Endothelial cell (in vitro differentiated cells): ENCODE data around the gene NOC2L. TPM values are rescaled to one million over a fixed set of nuclear protein-coding genes. Genes with fewer than 3 reads are reported as not detected.

Experiments used
- DNase-seq: peaks from one replicate; pipeline ENCODE4 v3.0.0; 2021; ENCODE audit warnings: low spot score
- H3K27ac Mint-ChIP-seq: one replicate; pipeline ENCODE4 v1.8.0; 2021; ENCODE audit warnings: mixed read lengths, inconsistent platforms; ENCODE audit not compliant: unreplicated experiment
- H3K27me3 Mint-ChIP-seq: one replicate; pipeline ENCODE4 v1.8.0; 2021; ENCODE audit warnings: mild to moderate bottlenecking, moderate library complexity, mixed read lengths, inconsistent platforms; ENCODE audit not compliant: unreplicated experiment
- H3K36me3 Mint-ChIP-seq: one replicate; pipeline ENCODE4 v1.8.0; 2021; ENCODE audit warnings: mild to moderate bottlenecking, low read depth, mixed read lengths, inconsistent platforms; ENCODE audit not compliant: unreplicated experiment
- H3K4me1 Mint-ChIP-seq: one replicate; pipeline ENCODE4 v1.8.0; 2021; ENCODE audit warnings: mild to moderate bottlenecking, mixed read lengths, inconsistent platforms; ENCODE audit not compliant: unreplicated experiment
- H3K4me3 Mint-ChIP-seq: one replicate; pipeline ENCODE4 v1.8.0; 2021; ENCODE audit warnings: mild to moderate bottlenecking, mixed read lengths, inconsistent platforms; ENCODE audit not compliant: unreplicated experiment
- H3K9me3 Mint-ChIP-seq: one replicate; pipeline ENCODE4 v1.8.0; 2021; ENCODE audit warnings: mixed read lengths, inconsistent platforms; ENCODE audit not compliant: unreplicated experiment
- total RNA-seq: library from RNA; stranded (reverse); fragmentation: NEBNext Ultra II Directional; extraction: Animal tissue kit (Norgen Biotek cat#: 25700); gene quantifications from one replicate; pipeline ENCODE4 v1.2.1, GENCODE V29; 2021; ENCODE audit not compliant: unreplicated experiment
- TF ChIP-seq, protein P1 (sequence below): fragments of 200-600 bp; sonication (generic); IDR thresholded peaks from one replicate; pipeline ENCODE4 v1.5.0; 2021; ENCODE audit warnings: antibody characterized with exemption; ENCODE audit not compliant: unreplicated experiment

The NOC2L gene
- total RNA-seq, 1 donor from 2014 or later = 56.5 TPM

DNA sequence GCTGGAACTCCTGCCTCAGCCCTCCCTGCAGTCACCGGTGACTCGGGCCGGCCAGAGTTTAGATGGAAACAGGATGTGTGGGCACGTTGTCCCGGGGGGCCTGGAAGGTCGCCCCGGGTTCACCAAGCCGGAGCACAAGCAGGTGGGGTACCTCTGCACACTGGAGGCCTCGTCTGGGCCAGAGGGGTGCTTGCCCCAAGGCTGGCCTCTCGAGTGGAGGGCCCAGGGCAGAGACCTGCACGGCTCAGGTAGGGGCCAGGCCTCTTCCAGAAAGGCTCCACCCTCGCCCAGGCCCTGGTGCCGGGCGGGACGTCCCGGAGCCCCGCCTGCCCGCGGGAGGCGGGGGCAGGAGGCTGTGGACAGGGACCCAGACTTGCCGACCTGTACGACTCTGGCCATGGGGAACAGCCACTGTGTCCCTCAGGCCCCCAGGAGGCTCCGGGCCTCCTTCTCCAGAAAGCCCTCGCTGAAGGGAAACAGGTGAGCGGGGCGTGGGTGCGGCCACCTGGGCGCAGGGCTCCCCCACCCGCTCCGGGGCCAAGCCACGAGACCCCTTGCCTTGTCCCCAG lies 7.2 kb upstream of the NOC2L start, which contains the start of gene PLEKHN1:
Gene PLEKHN1 (plus strand): TSS at position 348 of the 569 bp plus-strand sequence. CDS start 50 bp downstream, at position 398.
- H3K4me1 Mint-ChIP-seq = no peaks in the 10 kb centered on the region
- no peak within 1 kb of the TSS for H3K4me3 Mint-ChIP-seq
- no peak for DNase-seq
- H3K9me3 Mint-ChIP-seq = no peaks in the 10 kb centered on the region
- H3K27me3 Mint-ChIP-seq = peaks cover 14% of the 10 kb centered on the region
- H3K27ac Mint-ChIP-seq = no peak within 1 kb of the TSS
- TF ChIP-seq, protein P1, sequence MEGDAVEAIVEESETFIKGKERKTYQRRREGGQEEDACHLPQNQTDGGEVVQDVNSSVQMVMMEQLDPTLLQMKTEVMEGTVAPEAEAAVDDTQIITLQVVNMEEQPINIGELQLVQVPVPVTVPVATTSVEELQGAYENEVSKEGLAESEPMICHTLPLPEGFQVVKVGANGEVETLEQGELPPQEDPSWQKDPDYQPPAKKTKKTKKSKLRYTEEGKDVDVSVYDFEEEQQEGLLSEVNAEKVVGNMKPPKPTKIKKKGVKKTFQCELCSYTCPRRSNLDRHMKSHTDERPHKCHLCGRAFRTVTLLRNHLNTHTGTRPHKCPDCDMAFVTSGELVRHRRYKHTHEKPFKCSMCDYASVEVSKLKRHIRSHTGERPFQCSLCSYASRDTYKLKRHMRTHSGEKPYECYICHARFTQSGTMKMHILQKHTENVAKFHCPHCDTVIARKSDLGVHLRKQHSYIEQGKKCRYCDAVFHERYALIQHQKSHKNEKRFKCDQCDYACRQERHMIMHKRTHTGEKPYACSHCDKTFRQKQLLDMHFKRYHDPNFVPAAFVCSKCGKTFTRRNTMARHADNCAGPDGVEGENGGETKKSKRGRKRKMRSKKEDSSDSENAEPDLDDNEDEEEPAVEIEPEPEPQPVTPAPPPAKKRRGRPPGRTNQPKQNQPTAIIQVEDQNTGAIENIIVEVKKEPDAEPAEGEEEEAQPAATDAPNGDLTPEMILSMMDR = no peak
- H3K36me3 Mint-ChIP-seq = no peaks in the 10 kb centered on the region

DNA sequence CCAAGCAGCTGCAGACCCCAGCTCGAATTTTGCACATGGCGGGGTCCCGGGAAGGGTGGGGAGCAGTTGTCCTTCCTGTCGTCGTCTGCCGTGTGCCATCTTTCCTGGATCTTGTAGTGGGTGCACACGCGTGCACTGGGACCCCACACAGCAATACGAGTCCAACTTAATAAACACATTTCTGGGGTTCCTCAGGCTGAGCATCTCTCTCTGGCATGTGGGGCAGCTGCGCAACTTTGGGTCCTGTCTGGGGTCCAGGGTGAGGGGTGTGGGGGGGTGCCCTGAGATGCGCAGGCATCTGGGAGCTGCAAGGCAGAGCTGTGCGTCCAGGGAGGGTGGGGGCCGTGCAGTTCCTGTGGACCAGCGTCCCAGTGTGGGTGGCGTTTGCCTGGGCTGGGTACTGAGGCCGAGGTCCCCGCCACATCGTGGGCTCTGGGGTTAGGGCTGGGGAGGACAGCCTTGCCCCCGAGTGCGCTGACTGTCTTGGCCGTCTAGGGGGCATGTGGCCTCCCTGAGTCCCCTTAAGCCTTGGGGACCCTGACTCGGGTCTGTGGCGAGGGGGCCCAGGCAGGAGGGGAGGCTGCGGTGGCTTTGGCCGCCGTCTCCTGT lies 6.6 kb upstream of the NOC2L start:
- Mint-ChIP-seq H3K4me3 (no peak overlapping the region), H3K36me3 (no peaks in the 10 kb centered on the region), H3K27ac (no peak overlapping the region), H3K4me1 (no peaks in the 10 kb centered on the region), H3K9me3 (no peaks in the 10 kb centered on the region), H3K27me3 (peaks cover 14% of the 10 kb centered on the region)
- no peak for DNase-seq
- TF ChIP-seq, protein P1 = no peak

DNA sequence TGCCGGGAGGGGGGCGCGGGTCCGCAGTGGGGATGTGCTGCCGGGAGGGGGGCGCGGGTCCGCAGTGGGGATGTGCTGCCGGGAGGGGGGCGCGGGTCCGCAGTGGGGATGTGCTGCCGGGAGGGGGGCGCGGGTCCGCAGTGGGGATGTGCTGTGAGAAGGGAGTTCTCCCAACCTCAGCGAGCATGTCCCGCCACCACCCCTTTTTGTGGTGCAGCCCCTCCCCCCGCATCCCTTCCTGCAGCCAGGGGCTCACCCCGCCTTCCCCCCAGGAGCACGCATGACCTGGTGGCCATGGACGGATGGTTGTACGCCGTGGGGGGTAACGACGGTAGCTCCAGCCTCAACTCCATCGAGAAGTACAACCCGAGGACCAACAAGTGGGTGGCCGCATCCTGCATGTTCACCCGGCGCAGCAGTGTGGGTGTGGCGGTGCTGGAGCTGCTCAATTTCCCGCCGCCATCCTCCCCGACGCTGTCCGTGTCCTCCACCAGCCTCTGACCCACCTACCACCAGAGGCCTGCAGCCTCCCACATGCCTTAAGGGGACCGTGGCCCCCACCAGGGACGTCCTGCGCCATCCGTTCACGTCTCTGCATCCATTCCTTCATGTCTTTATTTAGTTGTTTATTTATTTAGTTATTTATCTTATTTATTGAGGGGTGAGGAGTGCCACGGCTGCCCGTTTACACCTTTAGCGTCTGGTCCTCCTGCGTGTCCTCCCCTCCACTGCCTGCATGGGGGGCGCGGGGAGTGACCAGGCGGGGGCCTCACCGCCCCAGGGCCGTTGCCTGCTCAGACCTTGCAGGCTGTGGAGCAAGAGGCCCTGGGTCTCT lies 5.9 kb upstream of the NOC2L start:
- DNase-seq = no peak
- no peaks in the 10 kb centered on the region for H3K36me3 Mint-ChIP-seq
- no peak overlapping the region for H3K4me3 Mint-ChIP-seq
- H3K27ac Mint-ChIP-seq = no peak overlapping the region
- no peaks in the 10 kb centered on the region for H3K9me3 Mint-ChIP-seq
- TF ChIP-seq, protein P1 = no peak
- H3K4me1 Mint-ChIP-seq = no peaks in the 10 kb centered on the region
- peaks cover 14% of the 10 kb centered on the region for H3K27me3 Mint-ChIP-seq

DNA sequence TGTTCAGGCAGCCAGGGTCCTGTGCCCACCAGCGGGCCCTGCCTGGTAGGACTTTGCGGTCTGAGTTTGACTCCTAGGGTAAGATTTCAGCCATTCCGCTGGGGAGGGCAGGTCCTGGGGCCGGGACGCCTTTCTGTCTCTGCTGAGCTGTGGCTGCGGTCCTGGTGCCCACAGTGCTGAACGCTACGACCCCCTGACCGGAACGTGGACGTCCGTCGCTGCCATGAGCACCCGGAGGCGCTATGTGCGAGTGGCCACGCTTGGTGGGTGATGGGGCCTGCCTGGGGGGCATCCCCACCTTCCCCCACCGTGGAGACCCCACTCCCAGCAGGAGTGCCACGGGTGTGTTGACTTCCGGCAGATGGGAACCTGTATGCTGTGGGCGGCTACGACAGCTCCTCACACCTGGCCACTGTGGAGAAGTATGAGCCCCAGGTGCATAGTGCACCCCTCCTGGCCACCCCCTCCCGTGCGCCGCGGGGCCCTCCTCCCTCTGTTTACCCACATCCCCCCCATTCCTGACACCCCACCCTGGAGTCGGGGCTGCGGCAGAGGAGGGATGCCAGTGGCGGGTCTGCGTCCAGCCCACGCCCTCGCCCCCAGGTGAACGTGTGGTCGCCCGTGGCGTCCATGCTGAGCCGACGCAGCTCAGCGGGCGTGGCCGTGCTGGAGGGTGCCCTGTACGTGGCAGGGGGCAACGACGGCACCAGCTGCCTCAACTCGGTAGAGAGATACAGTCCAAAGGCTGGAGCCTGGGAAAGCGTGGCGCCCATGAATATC lies 4.9 kb upstream of the NOC2L start:
- TF ChIP-seq, protein P1 = no peak
- H3K4me3 Mint-ChIP-seq = no peak overlapping the region
- H3K36me3 Mint-ChIP-seq = no peaks in the 10 kb centered on the region
- H3K27ac Mint-ChIP-seq = no peak overlapping the region
- no peaks in the 10 kb centered on the region for H3K4me1 Mint-ChIP-seq
- no peak for DNase-seq
- peaks cover 6% of the 10 kb centered on the region for H3K27me3 Mint-ChIP-seq
- no peaks in the 10 kb centered on the region for H3K9me3 Mint-ChIP-seq
